ENCODE measurements around the gene NFKBIE. TPM values are rescaled to one million over a fixed set of nuclear protein-coding genes. Genes with fewer than 3 reads are reported as not detected.

Gene NFKBIE
- total RNA-seq, 2 experiments from 2014 or later: 43.0 to 43.1 TPM

DNA sequence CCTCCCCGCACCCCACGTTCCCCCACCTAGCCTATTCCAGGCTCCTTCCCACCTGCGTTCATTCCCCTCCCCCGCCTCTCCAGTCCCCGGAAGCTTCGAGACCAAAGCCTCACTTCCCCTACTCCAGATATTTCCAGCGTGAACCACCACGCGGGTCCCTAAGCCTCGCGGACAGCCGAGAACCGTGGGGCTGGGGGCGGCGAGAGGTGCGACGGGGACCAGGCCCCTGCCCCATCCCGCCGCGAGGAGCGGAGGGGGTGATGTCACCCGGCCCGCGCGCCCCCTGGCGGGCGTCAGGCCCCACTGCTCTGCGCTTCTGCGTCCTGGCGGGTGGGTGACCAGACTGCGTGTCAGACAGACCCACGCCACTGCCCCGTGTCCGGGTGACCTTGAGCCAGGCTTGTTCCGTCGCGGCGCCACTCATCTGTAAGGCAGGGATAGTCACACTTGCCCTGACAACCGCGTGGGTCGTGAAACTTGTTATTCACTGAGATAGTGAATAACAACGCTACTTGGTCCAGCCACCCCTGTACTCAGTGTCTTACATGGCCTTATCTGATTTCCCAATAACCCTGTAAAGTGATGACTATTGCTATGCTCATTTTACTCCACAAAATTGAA is 27.4 kb downstream of the NFKBIE start:
- peak overlapping the region; percentile 74 to 80 for H3K27ac ChIP-seq (ENCODE audit: low read depth in 1 of 2, low read length in 2 of 2)
- H3K9me3 Mint-ChIP-seq: no peaks in the 10 kb centered on the region
- DNase-seq (peak; percentile 61 to 90 (median 74)), ATAC-seq (ENCODE audit: poor library complexity) (peak; percentile 89)
- H3K27ac Mint-ChIP-seq: peak overlapping the region; percentile 86
- POLR2A ChIA-PET: interaction anchor here (0.6 to 4.4 kb wide), 10 partner anchors 9 to 469 kb away, joined by 3 to 65 read pairs (median 4); partner anchors contain the start of genes CDC5L, HSP90AB1 and SLC29A1
- peak overlapping the region; percentile 90 for H3K4me3 Mint-ChIP-seq
- no peaks in the 10 kb centered on the region for H3K9me3 ChIP-seq (ENCODE audit: control insufficient read depth in 1 of 2, insufficient read depth in 1 of 2, low read length in 2 of 2)
- H3K4me3 ChIP-seq (ENCODE audit: low read length): peak overlapping the region; percentile 64
- intact Hi-C loops (cut with DNase I, micrococcal nuclease): loop anchor here (1.0 to 5.0 kb wide), 4 partner anchors 15 to 141 kb away; partner anchors contain the start of gene SLC29A1 (in 1 of the 2)
- no peaks in the 10 kb centered on the region for H3K27me3 ChIP-seq (ENCODE audit: control insufficient read depth in 1 of 2, insufficient read depth in 2 of 2, low read length in 2 of 2)
- no peaks in the 10 kb centered on the region for H3K36me3 ChIP-seq (ENCODE audit: insufficient read depth, low read length)
- CTCF ChIA-PET: interaction anchor here (0.9 to 2.1 kb wide), 8 partner anchors 9 to 141 kb away, joined by 3 to 13 read pairs (median 5); partner anchors contain the start of genes HSP90AB1, SLC29A1 and SLC35B2
- TF ChIP-seq, protein P1, sequence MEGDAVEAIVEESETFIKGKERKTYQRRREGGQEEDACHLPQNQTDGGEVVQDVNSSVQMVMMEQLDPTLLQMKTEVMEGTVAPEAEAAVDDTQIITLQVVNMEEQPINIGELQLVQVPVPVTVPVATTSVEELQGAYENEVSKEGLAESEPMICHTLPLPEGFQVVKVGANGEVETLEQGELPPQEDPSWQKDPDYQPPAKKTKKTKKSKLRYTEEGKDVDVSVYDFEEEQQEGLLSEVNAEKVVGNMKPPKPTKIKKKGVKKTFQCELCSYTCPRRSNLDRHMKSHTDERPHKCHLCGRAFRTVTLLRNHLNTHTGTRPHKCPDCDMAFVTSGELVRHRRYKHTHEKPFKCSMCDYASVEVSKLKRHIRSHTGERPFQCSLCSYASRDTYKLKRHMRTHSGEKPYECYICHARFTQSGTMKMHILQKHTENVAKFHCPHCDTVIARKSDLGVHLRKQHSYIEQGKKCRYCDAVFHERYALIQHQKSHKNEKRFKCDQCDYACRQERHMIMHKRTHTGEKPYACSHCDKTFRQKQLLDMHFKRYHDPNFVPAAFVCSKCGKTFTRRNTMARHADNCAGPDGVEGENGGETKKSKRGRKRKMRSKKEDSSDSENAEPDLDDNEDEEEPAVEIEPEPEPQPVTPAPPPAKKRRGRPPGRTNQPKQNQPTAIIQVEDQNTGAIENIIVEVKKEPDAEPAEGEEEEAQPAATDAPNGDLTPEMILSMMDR (IDR thresholded peaks at IDR 0.05): peak; percentile 99
- no peaks in the 10 kb centered on the region for H3K27me3 Mint-ChIP-seq
- peaks cover 8% of the 10 kb centered on the region for H3K4me1 Mint-ChIP-seq (ENCODE audit: low read depth)
- H3K4me1 ChIP-seq (ENCODE audit: insufficient read depth, low read length): peaks cover 18% of the 10 kb centered on the region
- no peaks in the 10 kb centered on the region for H3K36me3 Mint-ChIP-seq (ENCODE audit: low read depth)

DNA sequence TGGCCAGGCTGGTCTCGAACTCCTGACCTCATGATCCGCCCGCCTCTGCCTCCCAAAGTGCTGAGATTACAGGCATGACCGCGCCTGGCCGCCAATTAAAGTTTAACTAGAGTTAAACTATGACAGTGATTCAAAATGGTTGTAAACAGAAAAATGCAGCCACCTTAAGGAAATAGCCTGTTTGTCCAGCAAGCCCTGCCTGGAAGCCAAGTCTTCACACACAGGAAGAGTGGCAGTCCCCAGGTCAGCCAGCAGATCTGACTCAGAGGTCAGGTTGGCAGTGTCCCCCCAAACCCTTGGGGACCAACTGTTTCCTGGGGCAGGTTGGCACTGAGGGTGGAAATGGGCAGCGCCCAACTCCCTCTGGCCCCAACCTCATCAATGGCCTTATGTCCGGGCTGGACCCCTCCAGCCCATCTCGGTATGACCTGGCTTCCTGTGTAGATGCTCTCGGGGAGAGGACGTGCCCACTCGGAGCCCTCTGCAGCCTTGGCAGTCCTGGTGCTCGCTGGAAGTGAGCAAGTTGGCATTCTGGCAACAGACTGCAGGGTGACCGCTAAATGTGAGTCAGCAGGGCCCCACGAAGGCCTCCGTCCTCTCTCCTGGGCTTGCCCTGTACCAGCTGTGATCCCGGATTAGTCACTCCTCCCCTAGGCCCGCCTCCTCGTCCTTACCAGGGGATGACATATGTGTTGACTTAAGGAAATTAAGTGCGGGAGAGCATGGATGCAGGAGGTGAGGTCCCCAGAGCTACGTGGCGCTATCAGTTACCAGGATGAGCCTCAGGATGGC is 28.1 kb downstream of the NFKBIE start:
- peak overlapping the region; percentile 64 for H3K4me3 ChIP-seq (ENCODE audit: low read length)
- peak overlapping the region; percentile 74 to 80 for H3K27ac ChIP-seq (ENCODE audit: low read depth in 1 of 2, low read length in 2 of 2)
- ChIA-PET POLR2A (interaction anchor here (0.6 to 4.4 kb wide), 11 partner anchors 9 to 468 kb away, joined by 3 to 65 read pairs (median 4); partner anchors contain the start of genes CDC5L, HSP90AB1 and SLC29A1), CTCF (interaction anchor here (0.9 to 2.1 kb wide), 8 partner anchors 10 to 141 kb away, joined by 3 to 13 read pairs (median 5); partner anchors contain the start of genes HSP90AB1, SLC29A1 and SLC35B2)
- TF ChIP-seq, protein P1 (IDR thresholded peaks at IDR 0.05): no peak
- DNase-seq (peak in 11 of 14 experiments; percentile 22 to 86 (median 56)), ATAC-seq (ENCODE audit: poor library complexity) (peak; percentile 77)
- Mint-ChIP-seq H3K27me3 (no peaks in the 10 kb centered on the region), H3K36me3 (ENCODE audit: low read depth) (no peaks in the 10 kb centered on the region), H3K27ac (peak overlapping the region; percentile 86), H3K4me3 (peak overlapping the region; percentile 90), H3K4me1 (ENCODE audit: low read depth) (peaks cover 8% of the 10 kb centered on the region), H3K9me3 (no peaks in the 10 kb centered on the region)
- H3K27me3 ChIP-seq (ENCODE audit: control insufficient read depth in 1 of 2, insufficient read depth in 2 of 2, low read length in 2 of 2): no peaks in the 10 kb centered on the region
- intact Hi-C loops (cut with DNase I, micrococcal nuclease): loop anchor here (2.0 to 5.0 kb wide), 2 partner anchors 14 to 140 kb away; partner anchors contain the start of gene SLC29A1 (in 1 of the 2)
- H3K4me1 ChIP-seq (ENCODE audit: insufficient read depth, low read length): peaks cover 18% of the 10 kb centered on the region
- H3K9me3 ChIP-seq (ENCODE audit: control insufficient read depth in 1 of 2, insufficient read depth in 1 of 2, low read length in 2 of 2): no peaks in the 10 kb centered on the region
- H3K36me3 ChIP-seq (ENCODE audit: insufficient read depth, low read length): no peaks in the 10 kb centered on the region

DNA sequence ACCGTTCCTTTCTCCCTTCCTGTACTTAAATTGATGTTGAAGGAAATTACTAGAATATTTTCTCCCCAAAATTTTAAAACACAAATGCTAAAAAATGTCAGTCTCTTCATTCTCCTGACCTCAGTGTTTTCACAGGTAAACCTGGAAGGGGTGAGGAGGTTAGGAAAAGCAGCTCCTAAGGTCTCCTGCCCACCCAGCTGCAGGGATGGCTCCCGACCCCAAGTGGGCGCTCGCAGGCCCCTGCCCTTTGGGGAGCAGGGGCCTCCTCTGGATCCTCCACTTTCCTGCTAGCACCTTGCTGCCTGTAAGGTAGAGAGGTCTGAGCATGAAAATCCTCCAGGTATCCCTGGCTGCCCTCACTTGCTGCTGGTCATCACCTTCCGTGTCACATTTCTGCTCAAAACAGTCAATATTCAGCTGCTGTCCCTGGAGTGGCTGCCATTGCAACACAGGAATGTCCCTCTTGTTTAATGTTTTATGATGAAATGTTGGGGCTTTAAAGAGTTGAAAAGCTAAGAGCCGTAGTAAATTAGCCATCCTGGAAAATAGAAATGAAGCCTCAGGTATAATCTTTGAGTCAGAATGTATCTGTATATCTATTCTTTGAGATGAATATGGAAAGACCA is 29.3 kb downstream of the NFKBIE start:
- no peak overlapping the region for H3K27ac Mint-ChIP-seq
- no peaks in the 10 kb centered on the region for H3K36me3 Mint-ChIP-seq (ENCODE audit: low read depth)
- POLR2A ChIA-PET: interaction anchor here (1.0 to 4.4 kb wide), 2 partner anchors 11 to 20 kb away, joined by 3 to 65 read pairs; partner anchors contain the start of gene HSP90AB1

More for the DNA sequence above, 29.3 kb downstream of the NFKBIE start:
- Mint-ChIP-seq H3K27me3 (no peaks in the 10 kb centered on the region), H3K4me3 (peak overlapping the region; percentile 30), H3K9me3 (no peaks in the 10 kb centered on the region), H3K4me1 (ENCODE audit: low read depth) (peaks cover 8% of the 10 kb centered on the region)
- TF ChIP-seq, protein P1 (IDR thresholded peaks at IDR 0.05): no peak
- no peaks in the 10 kb centered on the region for H3K9me3 ChIP-seq (ENCODE audit: control insufficient read depth in 1 of 2, insufficient read depth in 1 of 2, low read length in 2 of 2)
- DNase-seq: no peak
- no peak overlapping the region for H3K4me3 ChIP-seq (ENCODE audit: low read length)
- H3K27me3 ChIP-seq (ENCODE audit: control insufficient read depth in 1 of 2, insufficient read depth in 2 of 2, low read length in 2 of 2): no peaks in the 10 kb centered on the region
- intact Hi-C loops (cut with DNase I, micrococcal nuclease): loop anchor here (2.0 to 5.0 kb wide), 2 partner anchors 13 to 139 kb away; partner anchors contain the start of gene SLC29A1 (in 1 of the 2)
- ATAC-seq (ENCODE audit: poor library complexity): no peak
- H3K27ac ChIP-seq (ENCODE audit: low read depth in 1 of 2, low read length in 2 of 2): no peak overlapping the region
- H3K4me1 ChIP-seq (ENCODE audit: insufficient read depth, low read length): peaks cover 18% of the 10 kb centered on the region
- H3K36me3 ChIP-seq (ENCODE audit: insufficient read depth, low read length): no peaks in the 10 kb centered on the region
- CTCF ChIA-PET: interaction anchor here (0.7 to 1.5 kb wide), 2 partner anchors 21 to 77 kb away, joined by 3 read pairs; partner anchors contain the start of genes AARS2 and SLC35B2
